NT2/D1 (cell line): ENCODE measurements around the gene GDF2.

ENCODE experiments used
- SUZ12 ChIP-seq: IDR thresholded peaks from 2 replicates; pipeline ENCODE4 v1.6.1; 2011; ENCODE audit not compliant: insufficient read length, insufficient read depth; ENCODE audit errors: extremely low read depth
- YY1 ChIP-seq: IDR thresholded peaks from 2 replicates; pipeline ENCODE4 v1.6.1; 2011; ENCODE audit not compliant: insufficient read length, insufficient read depth

DNA sequence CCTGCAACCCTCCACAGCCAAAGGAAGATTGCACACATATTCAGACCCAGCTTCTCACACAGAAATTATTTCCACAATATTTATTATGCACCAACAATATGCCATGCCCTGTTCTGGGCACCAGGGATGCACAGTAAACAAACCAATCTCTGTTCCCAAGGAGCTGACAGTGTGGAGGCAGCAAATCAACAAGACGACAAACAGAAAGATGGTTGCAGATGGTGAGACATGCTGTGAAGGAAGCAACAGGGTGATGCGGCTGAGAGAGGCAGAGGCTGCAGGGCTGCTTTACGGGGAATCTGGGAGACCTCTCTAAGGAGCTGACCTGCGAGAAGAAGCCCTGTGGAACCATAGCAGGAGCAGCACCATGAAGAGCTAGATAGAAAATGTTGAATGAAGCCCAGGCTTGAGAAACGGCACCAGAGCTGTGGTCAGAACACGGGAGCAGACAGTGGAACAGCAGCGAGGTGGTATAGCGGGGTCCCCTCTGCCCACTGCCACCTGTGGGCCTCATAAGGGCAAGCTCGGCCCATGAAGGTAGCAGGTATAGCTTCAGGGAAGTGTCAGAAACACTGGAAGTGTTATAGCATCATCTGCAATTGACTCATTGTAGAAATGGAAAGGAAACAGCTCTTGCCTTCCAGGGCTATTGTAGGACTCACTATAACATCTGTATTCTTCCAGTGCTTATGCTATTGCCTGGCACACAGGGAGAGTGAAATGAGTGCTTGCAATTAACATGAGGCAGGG is 43.4 kb downstream of the GDF2 start:
- TF ChIP-seq YY1: no peak
- TF ChIP-seq SUZ12: no peak
